Measurements from ENCODE around the gene TCP1. TPM values are rescaled to one million over a fixed set of nuclear protein-coding genes. Genes with fewer than 3 reads are reported as not detected.

TCP1 gene
- total and polyA plus RNA-seq, 2 experiments from 2014 or later: 190 to 260 TPM

DNA sequence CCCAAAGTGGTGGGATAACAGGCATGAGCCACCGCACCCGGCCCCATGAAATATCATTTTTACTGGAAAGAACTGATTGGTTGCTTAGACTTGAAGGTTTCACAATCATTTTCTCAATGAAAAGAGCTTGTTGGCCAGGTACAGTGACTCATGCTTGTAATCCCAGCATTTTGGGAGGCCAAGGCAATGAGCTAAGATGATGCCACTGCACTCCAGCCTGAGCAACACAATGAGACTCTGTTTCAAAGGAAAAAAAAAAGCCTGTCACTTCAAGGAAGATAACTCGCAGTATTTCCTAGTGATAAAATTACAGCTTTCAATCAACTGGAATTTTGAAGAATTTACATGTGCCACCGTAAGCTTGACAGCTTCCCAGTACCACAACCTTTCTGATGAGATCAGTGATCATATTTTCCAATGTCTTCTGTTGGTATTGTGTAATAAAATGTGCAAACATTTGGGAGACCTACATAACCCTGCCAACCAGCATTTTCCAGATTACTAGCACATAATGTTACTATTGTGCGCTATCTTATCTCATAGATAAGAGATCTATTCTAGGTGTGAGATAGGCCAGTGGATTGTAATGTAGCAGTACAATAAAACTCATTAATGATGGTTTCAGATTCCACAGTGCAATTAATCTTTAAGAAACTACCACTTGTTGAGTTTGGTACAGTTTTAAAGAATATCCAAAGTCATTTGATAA is 17.9 kb upstream of the TCP1 start:
- WGBS, 2 experiments (ENCODE audit: low coverage in 1 of 2, low lambda C conversion rate in 2 of 2, missing lambda C conversion rate in 2 of 2): 97 to 100% methylated on average over 5 of the region's 5 CpGs
- Histone ChIP-seq H4K20me1 (ENCODE audit: insufficient read depth) (no peaks in the 10 kb centered on the region), H3K4me1 (ENCODE audit: insufficient read depth) (no peaks in the 10 kb centered on the region), H3K9me3 (ENCODE audit: low read depth) (no peaks in the 10 kb centered on the region), H3K27me3 (replicated peaks; ENCODE audit: insufficient read depth) (no peaks in the 10 kb centered on the region), H3K9ac (no peak overlapping the region), H3K36me3 (ENCODE audit: low read depth) (no peaks in the 10 kb centered on the region), H3K27ac (no peak overlapping the region), H3K9me2 (ENCODE audit: insufficient read depth) (no peaks in the 10 kb centered on the region), H2AFZ (no peak overlapping the region), H3F3A (ENCODE audit: insufficient read depth) (no peaks in the 10 kb centered on the region), H3K4me2 (ENCODE audit: unreplicated experiment) (no peak overlapping the region), H3K79me2 (ENCODE audit: insufficient read depth) (no peaks in the 10 kb centered on the region), H3K4me3 (no peak overlapping the region)
- TF ChIP-seq EZH2 (IDR thresholded peaks at IDR 0.05; ENCODE audit: insufficient read depth, poor library complexity, severe bottlenecking) (no peak), EZH2phosphoT487 (IDR thresholded peaks at IDR 0.05; ENCODE audit: insufficient read depth, low read depth) (no peak)
- no peak for DNase-seq
- in situ Hi-C loops (cut with MboI): no loop called here

DNA sequence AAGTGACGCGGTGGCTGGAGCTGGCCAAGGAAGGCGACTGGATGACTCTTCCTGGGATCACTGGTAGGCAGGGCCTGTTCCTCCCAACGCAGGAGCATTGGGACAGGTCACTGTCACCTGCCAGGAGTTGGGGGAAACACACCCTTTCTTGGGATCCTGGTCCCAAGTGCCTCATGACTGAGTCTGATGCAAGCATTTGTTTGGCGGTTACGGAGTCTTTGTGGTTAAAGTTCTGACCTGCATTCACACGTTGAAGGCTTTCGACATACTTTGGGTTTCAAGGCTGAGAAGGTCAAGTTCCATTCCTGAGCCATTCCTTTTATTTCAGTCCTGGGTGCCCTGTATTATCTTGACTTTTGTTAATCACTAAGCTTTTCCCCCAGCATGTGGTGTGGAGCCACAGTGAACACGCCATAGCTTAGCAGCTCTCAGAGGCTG is 16.6 kb upstream of the TCP1 start:
- Histone ChIP-seq H3F3A (ENCODE audit: insufficient read depth) (no peaks in the 10 kb centered on the region), H3K27ac (no peak overlapping the region), H3K9me3 (ENCODE audit: low read depth) (no peaks in the 10 kb centered on the region), H3K9ac (no peak overlapping the region), H4K20me1 (ENCODE audit: insufficient read depth) (no peaks in the 10 kb centered on the region), H3K79me2 (ENCODE audit: insufficient read depth) (no peaks in the 10 kb centered on the region), H2AFZ (no peak overlapping the region), H3K4me2 (ENCODE audit: unreplicated experiment) (no peak overlapping the region), H3K27me3 (replicated peaks; ENCODE audit: insufficient read depth) (no peaks in the 10 kb centered on the region), H3K9me2 (ENCODE audit: insufficient read depth) (no peaks in the 10 kb centered on the region), H3K4me1 (ENCODE audit: insufficient read depth) (no peaks in the 10 kb centered on the region), H3K36me3 (ENCODE audit: low read depth) (no peaks in the 10 kb centered on the region), H3K4me3 (no peak overlapping the region)
- DNase-seq: no peak
- TF ChIP-seq EZH2 (IDR thresholded peaks at IDR 0.05; ENCODE audit: insufficient read depth, poor library complexity, severe bottlenecking) (no peak), EZH2phosphoT487 (IDR thresholded peaks at IDR 0.05; ENCODE audit: insufficient read depth, low read depth) (no peak)
- 90% methylated on average over 9 of the region's 9 CpGs for WGBS, 2 experiments (ENCODE audit: low coverage in 1 of 2, low lambda C conversion rate in 2 of 2, missing lambda C conversion rate in 2 of 2)
- in situ Hi-C loops (cut with MboI): no loop called here

DNA sequence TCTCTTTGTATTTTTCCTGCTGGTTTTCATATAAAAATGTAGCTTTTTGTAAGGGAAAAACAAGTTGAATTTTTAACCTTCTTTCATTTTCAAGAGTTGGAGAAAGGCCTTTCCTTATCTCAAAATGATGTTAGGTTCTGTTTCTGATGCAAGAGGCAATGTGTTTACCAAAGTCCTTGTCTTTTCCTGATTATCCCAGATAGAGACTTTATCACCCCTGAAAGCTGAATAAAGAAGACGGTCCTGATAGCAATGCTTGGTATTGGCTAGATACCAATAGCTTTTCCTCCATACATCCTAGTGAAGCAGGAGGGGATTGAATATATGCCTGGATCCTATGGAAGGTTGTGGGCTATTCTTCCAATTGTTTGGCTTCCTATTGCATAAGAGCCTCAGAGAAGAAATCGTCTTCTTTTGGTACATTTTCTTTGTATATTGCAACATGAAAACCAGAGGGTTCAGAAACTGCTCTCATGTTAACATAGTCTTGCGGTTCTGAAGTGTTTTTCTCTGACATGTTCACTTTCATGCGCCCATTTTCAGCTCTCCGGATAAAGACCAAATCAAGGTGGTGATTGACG is 16.1 kb upstream of the TCP1 start:
- TF ChIP-seq EZH2phosphoT487 (IDR thresholded peaks at IDR 0.05; ENCODE audit: insufficient read depth, low read depth): no peak
- no peak for TF ChIP-seq EZH2 (IDR thresholded peaks at IDR 0.05; ENCODE audit: insufficient read depth, poor library complexity, severe bottlenecking)
- H3K79me2 ChIP-seq (ENCODE audit: insufficient read depth): no peaks in the 10 kb centered on the region
- H3K4me2 ChIP-seq (ENCODE audit: unreplicated experiment): no peak overlapping the region
- H3K4me3 ChIP-seq: no peak overlapping the region
- DNase-seq: no peak
- no peaks in the 10 kb centered on the region for H4K20me1 ChIP-seq (ENCODE audit: insufficient read depth)
- in situ Hi-C loops (cut with MboI): no loop called here
- no peak overlapping the region for H3K27ac ChIP-seq
- no peaks in the 10 kb centered on the region for H3K27me3 ChIP-seq (replicated peaks; ENCODE audit: insufficient read depth)
- H2AFZ ChIP-seq: no peak overlapping the region
- no peaks in the 10 kb centered on the region for H3K9me3 ChIP-seq (ENCODE audit: low read depth)
- 92 to 96% methylated on average over 6 of the region's 6 CpGs for WGBS, 2 experiments (ENCODE audit: low coverage in 1 of 2, low lambda C conversion rate in 2 of 2, missing lambda C conversion rate in 2 of 2)
- H3F3A ChIP-seq (ENCODE audit: insufficient read depth): no peaks in the 10 kb centered on the region
- no peak overlapping the region for H3K9ac ChIP-seq
- no peaks in the 10 kb centered on the region for H3K9me2 ChIP-seq (ENCODE audit: insufficient read depth)
- no peaks in the 10 kb centered on the region for H3K36me3 ChIP-seq (ENCODE audit: low read depth)
- H3K4me1 ChIP-seq (ENCODE audit: insufficient read depth): no peaks in the 10 kb centered on the region

DNA sequence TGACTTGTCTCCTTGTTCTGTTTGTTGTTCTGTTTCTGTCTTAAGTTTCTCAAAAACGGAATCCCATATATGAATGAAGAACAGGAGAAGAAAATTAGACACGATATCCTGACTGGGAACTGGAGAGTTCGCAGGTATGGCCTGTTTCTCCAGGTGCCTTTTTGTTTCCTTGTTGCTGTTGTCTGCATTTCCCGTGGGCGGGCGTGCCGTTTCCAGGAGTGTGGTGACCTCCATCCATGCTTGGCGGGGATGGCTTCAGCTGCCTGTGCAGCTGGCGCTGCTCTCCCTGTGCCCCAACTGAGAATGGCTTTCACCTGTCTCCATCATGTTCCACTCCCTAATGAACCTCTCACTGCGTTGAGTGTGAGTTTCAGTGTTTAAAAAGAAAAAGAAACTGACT is 15.1 kb upstream of the TCP1 start:
- H3K79me2 ChIP-seq (ENCODE audit: insufficient read depth): no peaks in the 10 kb centered on the region
- H3K27ac ChIP-seq: no peak overlapping the region
- H3F3A ChIP-seq (ENCODE audit: insufficient read depth): no peaks in the 10 kb centered on the region
- H3K4me1 ChIP-seq (ENCODE audit: insufficient read depth): no peaks in the 10 kb centered on the region
- H3K9me3 ChIP-seq (ENCODE audit: low read depth): no peaks in the 10 kb centered on the region
- no peak overlapping the region for H3K4me2 ChIP-seq (ENCODE audit: unreplicated experiment)
- H3K36me3 ChIP-seq (ENCODE audit: low read depth): no peaks in the 10 kb centered on the region
- H3K9ac ChIP-seq: no peak overlapping the region
- 84 to 87% methylated on average over 10 of the region's 10 CpGs for WGBS, 2 experiments (ENCODE audit: low coverage in 1 of 2, low lambda C conversion rate in 2 of 2, missing lambda C conversion rate in 2 of 2)
- H2AFZ ChIP-seq: no peak overlapping the region
- no peak overlapping the region for H3K4me3 ChIP-seq
- TF ChIP-seq EZH2phosphoT487 (IDR thresholded peaks at IDR 0.05; ENCODE audit: insufficient read depth, low read depth) (no peak), EZH2 (IDR thresholded peaks at IDR 0.05; ENCODE audit: insufficient read depth, poor library complexity, severe bottlenecking) (no peak)
- in situ Hi-C loops (cut with MboI): no loop called here
- DNase-seq: no peak
- H3K27me3 ChIP-seq (replicated peaks; ENCODE audit: insufficient read depth): no peaks in the 10 kb centered on the region
- H4K20me1 ChIP-seq (ENCODE audit: insufficient read depth): no peaks in the 10 kb centered on the region
- no peaks in the 10 kb centered on the region for H3K9me2 ChIP-seq (ENCODE audit: insufficient read depth)

All from GM23248 (cell line).